ENCODE measurements around the gene GABRG3.

Gene GABRG3

GRCh38 chr15:27094235-27094634 is 123.3 kb downstream of the GABRG3 start:
- no peak overlapping the region for H3K4me3 ChIP-seq (replicated peaks; ENCODE audit: insufficient read depth, low read length)
- DNase-seq (ENCODE audit: low read depth in 1 of 2, low spot score in 1 of 2) = no peak
- TF ChIP-seq SPI1 (IDR thresholded peaks at IDR 0.05; ENCODE audit: borderline replicate concordance, low read depth) (no peak), GABPA (IDR thresholded peaks at IDR 0.05; ENCODE audit: low read depth) (no peak), CTCF (IDR thresholded peaks at IDR 0.05; ENCODE audit: insufficient read depth, low read length) (no peak)

GRCh38 chr15:27095886-27096624 is 125.1 kb downstream of the GABRG3 start:
- Histone ChIP-seq H3K27me3 (ENCODE audit: insufficient read depth, poor library complexity, severe bottlenecking) (no peaks in the 10 kb centered on the region), H3K4me3 (replicated peaks; ENCODE audit: insufficient read depth, low read length) (no peak overlapping the region), H3K27ac (replicated peaks) (no peak overlapping the region)
- DNase-seq (ENCODE audit: low read depth in 1 of 2, low spot score in 1 of 2) = no peak
- no peak for TF ChIP-seq POLR2AphosphoS5 (IDR thresholded peaks at IDR 0.05; ENCODE audit: low read depth)
- no peak for TF ChIP-seq CTCF (IDR thresholded peaks at IDR 0.05; ENCODE audit: insufficient read depth, low read length)
- no peak for TF ChIP-seq REST (IDR thresholded peaks at IDR 0.05; ENCODE audit: insufficient replicate concordance, low read depth)
- TF ChIP-seq SPI1 (IDR thresholded peaks at IDR 0.05; ENCODE audit: borderline replicate concordance, low read depth) = no peak
- no peak for TF ChIP-seq GABPA (IDR thresholded peaks at IDR 0.05; ENCODE audit: low read depth)

More at GRCh38 chr15:27094235-27094634, 123.3 kb downstream of the GABRG3 start:
- no peak overlapping the region for H3K27ac ChIP-seq (replicated peaks)
- H3K27me3 ChIP-seq (ENCODE audit: insufficient read depth, poor library complexity, severe bottlenecking) = no peaks in the 10 kb centered on the region

GRCh38 chr15:27097506-27097905 is 126.5 kb downstream of the GABRG3 start:
- DNase-seq (ENCODE audit: low read depth in 1 of 2, low spot score in 1 of 2) = no peak
- no peak overlapping the region for H3K27ac ChIP-seq (replicated peaks)
- no peaks in the 10 kb centered on the region for H3K27me3 ChIP-seq (ENCODE audit: insufficient read depth, poor library complexity, severe bottlenecking)
- no peak for TF ChIP-seq POLR2AphosphoS5 (IDR thresholded peaks at IDR 0.05; ENCODE audit: low read depth)
- TF ChIP-seq SPI1 (IDR thresholded peaks at IDR 0.05; ENCODE audit: borderline replicate concordance, low read depth) = no peak
- TF ChIP-seq REST (IDR thresholded peaks at IDR 0.05; ENCODE audit: insufficient replicate concordance, low read depth) = no peak
- no peak overlapping the region for H3K4me3 ChIP-seq (replicated peaks; ENCODE audit: insufficient read depth, low read length)

- H3K4me3 ChIP-seq (replicated peaks; ENCODE audit: insufficient read depth, low read length) = no peak overlapping the region
- H3K27me3 ChIP-seq (ENCODE audit: insufficient read depth, poor library complexity, severe bottlenecking) = no peaks in the 10 kb centered on the region
- H3K27ac ChIP-seq (replicated peaks) = no peak overlapping the region
- TF ChIP-seq GABPA (IDR thresholded peaks at IDR 0.05; ENCODE audit: low read depth) (no peak), CTCF (IDR thresholded peaks at IDR 0.05; ENCODE audit: insufficient read depth, low read length) (no peak), SPI1 (IDR thresholded peaks at IDR 0.05; ENCODE audit: borderline replicate concordance, low read depth) (no peak), REST (IDR thresholded peaks at IDR 0.05; ENCODE audit: insufficient replicate concordance, low read depth) (no peak), POLR2AphosphoS5 (IDR thresholded peaks at IDR 0.05; ENCODE audit: low read depth) (no peak)
- no peak for DNase-seq (ENCODE audit: low read depth in 1 of 2, low spot score in 1 of 2)
Measured at GRCh38 chr15:27101982-27102381, 131.0 kb downstream of the GABRG3 start.

All from HL-60 (cell line).